Peyer's patch (tissue), 4 donors: Measurements from ENCODE around the gene SAMD1.

Source experiments
- CTCF ChIP-seq, 6 experiments: fragments of 450-650 bp in 4 of 6; fragments of 200-600 bp in 2 of 6; sonication (generic) in 1 of 6; IDR thresholded peaks; one replicate each; pipeline ENCODE4 v1.5.1; 2017 to 2019; ENCODE audit warnings: antibody characterized with exemption in 6 of 6, mild to moderate bottlenecking in 3 of 6, moderate library complexity in 1 of 6
- POLR2A ChIP-seq, 2 donors: fragments of 450-650 bp; IDR thresholded peaks; one replicate each; pipeline ENCODE4 v1.5.1; 2017; ENCODE audit warnings: antibody characterized with exemption in 2 of 2, mild to moderate bottlenecking in 2 of 2, moderate library complexity in 2 of 2

DNA sequence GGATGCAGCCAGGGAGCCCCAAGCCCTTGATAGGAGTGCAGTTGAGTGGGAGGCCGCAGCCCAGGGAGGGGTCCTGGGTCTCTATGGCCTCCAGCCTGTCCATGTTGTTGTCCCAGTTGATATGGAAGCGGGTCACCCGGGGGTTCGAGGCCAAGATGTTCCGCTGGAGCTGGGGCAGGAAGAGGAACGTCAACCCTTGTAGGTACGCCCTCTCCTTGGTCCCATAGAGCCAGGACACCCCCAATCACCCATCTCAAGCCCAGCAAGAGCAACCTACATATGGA, 29.9 kb upstream of the SAMD1 start:
- TF ChIP-seq POLR2A (IDR thresholded peaks at IDR 0.05) (no peak), CTCF (IDR thresholded peaks at IDR 0.05) (no peak)
